Loucy (cell line): Measurements from ENCODE around the gene BCR.

ENCODE experiments used
- H2AFZ ChIP-seq: fragments of 200-600 bp; sonication (generic); 2 replicates; pipeline ENCODE4 v1.6.0; 2016; ENCODE audit warnings: antibody characterized with exemption, mild to moderate bottlenecking, low read length, moderate library complexity
- H3F3A ChIP-seq: fragments of 200-600 bp; 2 replicates; pipeline ENCODE4 v1.6.0; 2016; ENCODE audit warnings: antibody characterized with exemption, low read depth, mild to moderate bottlenecking
- H3K27me3 ChIP-seq: fragments of 200-600 bp; sonication (generic); 2 replicates; pipeline ENCODE4 v1.6.1; 2014; ENCODE audit warnings: low read length, mild to moderate bottlenecking; ENCODE audit not compliant: insufficient read depth, poor library complexity, severe bottlenecking
- H3K36me3 ChIP-seq: fragments of 200-600 bp; sonication (generic); 2 replicates; pipeline ENCODE4 v1.6.1; 2016; ENCODE audit warnings: low read length; ENCODE audit not compliant: insufficient read depth
- H3K4me1 ChIP-seq: fragments of 200-600 bp; sonication (generic); 2 replicates; pipeline ENCODE4 v1.5.1; 2014; ENCODE audit warnings: low read length, mild to moderate bottlenecking; ENCODE audit not compliant: insufficient read depth, poor library complexity, severe bottlenecking
- H3K4me2 ChIP-seq: fragments of 200-600 bp; sonication (generic); 2 replicates; pipeline ENCODE4 v1.6.0; 2014; ENCODE audit warnings: antibody characterized with exemption, low read length, low read depth, mild to moderate bottlenecking; ENCODE audit not compliant: poor library complexity, severe bottlenecking
- H3K4me3 ChIP-seq: fragments of 200-600 bp; sonication (generic); 2 replicates; pipeline ENCODE4 v1.5.1; 2014; ENCODE audit warnings: low read length, mild to moderate bottlenecking, mixed read lengths; ENCODE audit not compliant: poor library complexity, severe bottlenecking
- H3K79me2 ChIP-seq: fragments of 200-600 bp; sonication (generic); 2 replicates; pipeline ENCODE4 v1.6.1; 2014; ENCODE audit warnings: low read length; ENCODE audit not compliant: insufficient read depth
- H3K9ac ChIP-seq: fragments of 200-600 bp; sonication (generic); 2 replicates; pipeline ENCODE4 v1.6.0; 2014; ENCODE audit warnings: mild to moderate bottlenecking, low read depth, low read length, moderate library complexity; ENCODE audit not compliant: poor library complexity, severe bottlenecking
- H3K9me2 ChIP-seq: fragments of 200-600 bp; sonication (generic); replicated peaks from 2 replicates; pipeline ENCODE4 v1.6.1; 2016; ENCODE audit warnings: low read depth, low read length, mixed read lengths
- H3K9me3 ChIP-seq: fragments of 200-600 bp; sonication (generic); 2 replicates; pipeline ENCODE4 v1.6.1; 2014; ENCODE audit warnings: mild to moderate bottlenecking, antibody characterized with exemption, low read length, low read depth; ENCODE audit not compliant: insufficient read depth
- H4K20me1 ChIP-seq: fragments of 200-600 bp; sonication (generic); 2 replicates; pipeline ENCODE4 v1.6.0; 2014; ENCODE audit warnings: antibody characterized with exemption, low read length, mild to moderate bottlenecking; ENCODE audit not compliant: insufficient read depth, poor library complexity, severe bottlenecking
- CTCF ChIP-seq: fragments of 200-600 bp; sonication (generic); conservative IDR thresholded peaks from 2 replicates; pipeline ENCODE4 v1.5.1; 2014; ENCODE audit warnings: mild to moderate bottlenecking, antibody characterized with exemption, low read length
- EZH2phosphoT487 ChIP-seq: fragments of 200-600 bp; IDR thresholded peaks from 2 replicates; pipeline ENCODE4 v1.6.1; 2018; ENCODE audit warnings: antibody characterized with exemption, mild to moderate bottlenecking, moderate library complexity, borderline replicate concordance

Gene BCR

DNA sequence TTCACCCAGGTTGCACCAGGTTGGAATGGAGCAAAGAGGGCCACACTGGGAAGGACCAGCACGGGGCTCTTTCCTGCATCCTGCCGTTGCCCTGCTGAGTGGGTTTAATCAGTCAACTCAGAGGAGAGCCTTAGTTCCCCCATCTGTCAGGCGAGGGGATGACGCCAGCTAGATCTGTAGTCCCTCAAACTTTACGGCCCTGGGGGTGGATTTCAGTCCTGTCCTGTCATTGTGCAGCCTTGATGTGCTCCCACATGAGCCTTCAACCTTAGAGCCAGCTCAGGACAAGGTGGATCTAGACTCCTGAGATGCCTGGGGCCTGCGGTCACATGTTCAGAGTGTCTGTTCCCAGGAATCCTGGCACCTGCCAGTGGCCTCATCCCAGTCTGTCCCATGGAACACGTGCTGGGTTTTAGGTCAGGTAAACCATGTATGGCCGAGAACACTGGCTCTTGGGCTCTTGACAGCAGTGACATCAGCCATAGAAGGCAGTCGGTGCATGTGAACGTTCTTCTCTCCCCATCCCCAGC lies 104.3 kb downstream of the BCR start:
- H3K27me3 ChIP-seq, result no peaks in the 10 kb centered on the region
- no peak overlapping the region for H3K4me3 ChIP-seq
- H3K4me1 ChIP-seq, result peaks cover 9% of the 10 kb centered on the region
- H3K9me2 ChIP-seq, result no peaks in the 10 kb centered on the region
- H3K79me2 ChIP-seq, result peaks cover 22% of the 10 kb centered on the region; the same call in 1 of the 2 replicates
- H3K36me3 ChIP-seq, result peaks cover 94% of the 10 kb centered on the region; the same call in 1 of the 2 replicates
- no peak overlapping the region for H2AFZ ChIP-seq
- H4K20me1 ChIP-seq, result peaks cover 37% of the 10 kb centered on the region
- TF ChIP-seq CTCF, result no peak
- TF ChIP-seq EZH2phosphoT487, result no peak
- no peak overlapping the region for H3K9ac ChIP-seq
- no peak overlapping the region for H3K4me2 ChIP-seq
- no peaks in the 10 kb centered on the region for H3F3A ChIP-seq
- H3K9me3 ChIP-seq, result no peaks in the 10 kb centered on the region

GRCh38 chr22:23285236-23285635 lies 104.9 kb downstream of the BCR start:
- no peaks in the 10 kb centered on the region for H3F3A ChIP-seq
- H3K9me3 ChIP-seq, result no peaks in the 10 kb centered on the region
- no peaks in the 10 kb centered on the region for H3K9me2 ChIP-seq
- H3K9ac ChIP-seq, result no peak overlapping the region
- no peaks in the 10 kb centered on the region for H3K27me3 ChIP-seq
- H3K4me3 ChIP-seq, result no peak overlapping the region
- peaks cover 94% of the 10 kb centered on the region; the same call in 1 of the 2 replicates for H3K36me3 ChIP-seq
- no peak overlapping the region for H2AFZ ChIP-seq
- TF ChIP-seq CTCF (no peak), EZH2phosphoT487 (no peak)
- H3K79me2 ChIP-seq, result peaks cover 22% of the 10 kb centered on the region; the same call in 1 of the 2 replicates
- H4K20me1 ChIP-seq, result peaks cover 41% of the 10 kb centered on the region
- H3K4me2 ChIP-seq, result no peak overlapping the region
- H3K4me1 ChIP-seq, result peaks cover 9% of the 10 kb centered on the region

DNA sequence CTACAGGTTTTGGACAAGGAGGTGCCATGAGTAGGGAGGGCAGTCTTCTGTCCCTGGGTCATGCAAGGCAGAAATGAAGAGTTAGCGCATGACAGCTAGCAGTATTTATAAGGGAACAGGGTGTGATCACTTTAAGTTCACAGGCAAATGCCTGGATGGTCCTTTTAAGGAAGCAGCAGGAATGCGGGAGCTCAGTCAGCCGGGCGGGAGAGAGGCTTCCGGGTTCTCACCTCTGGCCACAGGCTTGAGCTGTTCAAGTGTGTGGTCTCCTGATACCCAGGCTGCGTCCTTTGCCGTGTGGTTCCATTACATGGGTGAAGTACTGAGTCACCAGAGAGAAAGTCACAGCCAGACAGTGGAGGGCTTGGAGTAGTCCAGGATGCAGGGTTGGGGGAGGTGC lies 105.4 kb downstream of the BCR start:
- no peak overlapping the region for H3K4me2 ChIP-seq
- H3K27me3 ChIP-seq, result no peaks in the 10 kb centered on the region
- peaks cover 94% of the 10 kb centered on the region; the same call in 1 of the 2 replicates for H3K36me3 ChIP-seq
- no peak overlapping the region for H3K9ac ChIP-seq
- H2AFZ ChIP-seq, result no peak overlapping the region
- TF ChIP-seq CTCF (no peak), EZH2phosphoT487 (no peak)
- no peak overlapping the region for H3K4me3 ChIP-seq
- no peaks in the 10 kb centered on the region for H3K9me2 ChIP-seq
- no peaks in the 10 kb centered on the region for H3K9me3 ChIP-seq
- peaks cover 22% of the 10 kb centered on the region; the same call in 1 of the 2 replicates for H3K79me2 ChIP-seq
- peaks cover 9% of the 10 kb centered on the region for H3K4me1 ChIP-seq
- H4K20me1 ChIP-seq, result peaks cover 43% of the 10 kb centered on the region
- no peaks in the 10 kb centered on the region for H3F3A ChIP-seq
